HG03558 (cell line): ENCODE data around the gene DCAF15.

Experiments
- ATAC-seq: cut with Tn5 transposase; IDR thresholded peaks from one replicate; pipeline ENCODE4 v1.9.1; 2021; ENCODE audit warnings: moderate number of reproducible peaks; ENCODE audit not compliant: unreplicated experiment; ENCODE audit errors: extremely low read depth

Gene DCAF15

GRCh38 chr19:13929340-13929739 is 23.0 kb upstream of the DCAF15 start:
- ATAC-seq: no peak

GRCh38 chr19:13929956-13930355 is 22.4 kb upstream of the DCAF15 start:
- ATAC-seq: no peak

GRCh38 chr19:13930402-13930801 is 21.9 kb upstream of the DCAF15 start:
- ATAC-seq: no peak

DNA sequence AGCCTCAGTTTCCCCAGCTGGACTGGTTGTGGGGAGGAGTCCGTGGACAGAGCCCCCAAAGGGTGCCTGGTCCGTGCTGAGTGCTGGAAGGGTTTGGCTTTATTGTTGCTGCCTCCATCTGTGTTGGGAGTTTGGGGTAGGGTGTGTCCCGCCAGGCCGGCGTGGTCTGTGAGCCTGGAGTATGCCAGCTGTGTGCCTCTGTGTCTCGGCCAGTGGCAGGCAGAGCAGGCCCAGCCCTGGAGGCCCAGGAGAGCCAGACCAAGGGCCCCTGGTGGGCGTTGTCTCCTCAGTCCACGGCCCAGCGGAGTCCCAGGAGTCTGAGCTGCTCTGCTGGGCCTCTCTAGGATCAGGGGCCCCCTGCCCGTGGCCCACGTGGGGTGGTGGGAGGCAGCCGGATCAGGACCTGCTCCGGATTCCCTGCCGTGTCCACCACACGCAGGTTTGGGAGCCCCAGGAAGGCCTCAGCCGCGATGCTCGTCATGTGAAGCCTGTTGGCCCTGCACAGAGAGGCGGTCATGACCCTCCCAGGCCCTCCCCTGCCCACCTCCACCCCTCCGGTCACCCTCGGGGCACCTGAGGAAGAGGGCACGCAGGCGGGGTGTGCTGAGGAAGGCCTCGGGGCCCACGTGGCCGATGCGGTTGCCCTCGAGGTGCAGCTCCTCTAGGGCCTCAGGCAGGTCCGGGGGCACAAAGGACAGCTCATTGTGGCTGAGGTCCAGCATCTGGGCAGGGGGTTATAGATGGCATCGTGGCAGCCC is 20.7 kb upstream of the DCAF15 start:
- ATAC-seq: no peak

- no peak for ATAC-seq
Observed at GRCh38 chr19:13932149-13932637, 20.1 kb upstream of the DCAF15 start.

GRCh38 chr19:13932911-13933393 is 19.4 kb upstream of the DCAF15 start:
- no peak for ATAC-seq

- ATAC-seq: no peak
Observed at GRCh38 chr19:13934785-13935109, 17.6 kb upstream of the DCAF15 start.

GRCh38 chr19:13935765-13936510 is 16.4 kb upstream of the DCAF15 start:
- no peak for ATAC-seq

- ATAC-seq: no peak
Observed at GRCh38 chr19:13937479-13938300, 14.6 kb upstream of the DCAF15 start.

GRCh38 chr19:13938301-13939064 is 13.8 kb upstream of the DCAF15 start, which contains the start of gene PODNL1:
Gene PODNL1, minus strand, starts transcription at chr19:13938417. Its CDS starts 236 bp downstream, at chr19:13938181.
- ATAC-seq: no peak

- ATAC-seq: no peak
Observed at GRCh38 chr19:13942023-13942684, 10.2 kb upstream of the DCAF15 start.

DNA sequence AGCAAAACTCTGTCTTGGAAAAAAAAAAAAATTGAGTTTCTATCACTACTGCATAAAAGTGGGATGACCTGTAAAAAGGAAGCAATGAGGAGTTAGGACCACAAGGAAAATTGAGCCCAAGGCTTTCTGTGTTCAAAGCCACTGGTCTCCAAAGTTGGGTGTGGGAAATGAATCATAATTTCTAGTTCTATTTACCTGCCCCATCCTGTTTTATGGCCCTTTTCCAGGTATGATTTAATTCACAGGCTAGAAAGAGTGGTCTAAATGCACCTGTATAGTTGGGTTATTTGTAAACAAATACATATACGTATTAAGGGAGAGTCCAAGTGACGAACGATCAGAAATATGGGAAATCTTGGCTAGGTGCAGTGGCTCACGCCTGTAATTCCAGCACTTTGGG is 5.9 kb upstream of the DCAF15 start:
- no peak for ATAC-seq

- ATAC-seq: no peak
Observed at GRCh38 chr19:13951043-13951442, 1.3 kb upstream of the DCAF15 start.

- no peak for ATAC-seq
Observed at GRCh38 chr19:13951799-13952153, 533 bp upstream of the DCAF15 start.

DNA sequence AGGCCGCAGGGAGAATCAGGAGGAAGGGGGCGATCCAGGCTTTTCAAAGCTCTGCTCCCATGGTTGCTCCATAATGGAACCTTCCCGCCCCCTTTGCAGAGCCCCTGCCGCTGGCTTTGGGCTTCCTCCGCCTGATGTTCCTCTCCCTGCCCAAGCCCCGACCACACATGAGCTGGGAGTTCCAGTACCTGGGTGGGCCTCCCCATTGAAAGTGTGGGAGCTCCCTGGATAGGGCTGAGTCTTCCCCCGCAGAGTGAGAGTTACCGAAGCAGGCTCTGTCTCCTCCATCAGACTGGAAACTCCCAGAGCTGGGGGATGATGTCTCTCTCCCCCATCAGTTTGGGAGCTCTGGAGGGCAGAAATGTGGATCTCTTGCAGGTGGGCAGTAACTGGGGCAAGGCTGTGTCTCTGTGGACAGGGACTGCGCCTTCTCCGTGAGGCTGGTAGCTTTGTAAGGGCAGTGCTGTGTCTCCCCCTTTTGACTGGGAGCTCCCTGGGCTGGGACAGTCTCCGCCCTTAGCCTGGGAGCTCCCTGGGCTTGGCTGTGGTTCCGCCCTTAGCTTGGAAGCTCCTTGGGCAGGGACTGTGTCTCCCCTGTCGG is 722 bp downstream of the DCAF15 start:
- no peak for ATAC-seq

- no peak for ATAC-seq
Observed at GRCh38 chr19:13954185-13954584, 1.9 kb downstream of the DCAF15 start.

- no peak for ATAC-seq
Observed at GRCh38 chr19:13955662-13956364, 3.5 kb downstream of the DCAF15 start.

DNA sequence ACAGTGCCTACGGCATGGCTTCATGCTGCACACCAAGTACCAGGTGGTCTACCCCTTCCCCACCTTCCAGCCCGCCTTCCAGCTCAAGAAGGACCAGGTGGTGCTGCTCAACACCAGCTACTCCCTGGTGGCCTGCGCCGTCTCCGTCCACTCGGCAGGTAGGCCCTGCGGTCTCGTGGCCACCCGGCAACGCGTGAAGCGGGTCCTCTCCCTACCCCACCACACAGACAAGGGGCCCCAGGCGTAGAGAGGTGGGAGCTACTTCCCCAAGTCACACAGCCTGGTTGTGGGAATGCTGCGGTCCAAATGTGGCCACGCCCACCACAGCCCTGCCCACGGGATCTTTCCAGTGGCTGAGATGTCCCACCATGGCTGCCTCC is 4.0 kb downstream of the DCAF15 start:
- ATAC-seq: no peak

GRCh38 chr19:13957051-13957450 is 4.7 kb downstream of the DCAF15 start:
- ATAC-seq: no peak
